Measurements from ENCODE around the gene AHDC1.
"Not testable (repeated sequence)": the region's sequence is repeated elsewhere in the genome, so short reads cannot be mapped to it uniquely, and the experiment has no call there.

The AHDC1 gene

GRCh38 chr1:27544834-27545233 is 59.1 kb downstream of the AHDC1 start:
- Histone ChIP-seq H3K4me1 (peaks cover 7% of the 10 kb centered on the region), H3K36me3 (no peaks in the 10 kb centered on the region), H3K9me3 (no peaks in the 10 kb centered on the region), H3K4me3 (ENCODE audit: low read depth, low read length) (no peak overlapping the region), H3K27me3 (no peaks in the 10 kb centered on the region)
- no peak for DNase-seq
- no peak for TF ChIP-seq CTCF (IDR thresholded peaks at IDR 0.05; ENCODE audit: low read depth, low read length)

- TF ChIP-seq CTCF (IDR thresholded peaks at IDR 0.05; ENCODE audit: low read depth, low read length) = no peak
- Histone ChIP-seq H3K27me3 (no peaks in the 10 kb centered on the region), H3K4me3 (ENCODE audit: low read depth, low read length) (no peak overlapping the region), H3K4me1 (peaks cover 7% of the 10 kb centered on the region), H3K9me3 (no peaks in the 10 kb centered on the region), H3K36me3 (no peaks in the 10 kb centered on the region)
- no peak for DNase-seq
Observed at GRCh38 chr1:27543284-27543683, 60.7 kb downstream of the AHDC1 start.

GRCh38 chr1:27542463-27543273 is 61.3 kb downstream of the AHDC1 start:
- peak; percentile 37 for DNase-seq
- peaks cover 7% of the 10 kb centered on the region for H3K4me1 ChIP-seq
- H3K27me3 ChIP-seq = no peaks in the 10 kb centered on the region
- H3K9me3 ChIP-seq = no peaks in the 10 kb centered on the region
- TF ChIP-seq CTCF (IDR thresholded peaks at IDR 0.05; ENCODE audit: low read depth, low read length) = no peak
- H3K4me3 ChIP-seq (ENCODE audit: low read depth, low read length) = no peak overlapping the region
- H3K36me3 ChIP-seq = no peaks in the 10 kb centered on the region

- peaks cover 25% of the 10 kb centered on the region for H3K4me1 ChIP-seq
- no peak for TF ChIP-seq CTCF (IDR thresholded peaks at IDR 0.05; ENCODE audit: low read depth, low read length)
- DNase-seq = no peak
- H3K9me3 ChIP-seq = no peaks in the 10 kb centered on the region
- H3K4me3 ChIP-seq (ENCODE audit: low read depth, low read length) = no peak overlapping the region
- no peaks in the 10 kb centered on the region for H3K27me3 ChIP-seq
- H3K36me3 ChIP-seq = no peaks in the 10 kb centered on the region
Observed at GRCh38 chr1:27539901-27540861, 63.8 kb downstream of the AHDC1 start.

GRCh38 chr1:27538793-27539192 is 65.2 kb downstream of the AHDC1 start:
- Histone ChIP-seq H3K4me1 (peaks cover 25% of the 10 kb centered on the region), H3K27me3 (no peaks in the 10 kb centered on the region), H3K9me3 (no peaks in the 10 kb centered on the region), H3K4me3 (ENCODE audit: low read depth, low read length) (no peak overlapping the region), H3K36me3 (no peaks in the 10 kb centered on the region)
- no peak for TF ChIP-seq CTCF (IDR thresholded peaks at IDR 0.05; ENCODE audit: low read depth, low read length)
- DNase-seq = no peak

- not testable (repeated sequence) for H3K4me3 ChIP-seq (ENCODE audit: low read depth, low read length); H3K9me3 ChIP-seq; H3K36me3 ChIP-seq; H3K27me3 ChIP-seq; DNase-seq
- peaks cover 25% of the 10 kb centered on the region for H3K4me1 ChIP-seq
Observed at GRCh38 chr1:27538305-27538676, 65.7 kb downstream of the AHDC1 start.

Data from BE2C (cell line).